Hepatocyte (in vitro differentiated cells): ENCODE data around the gene DDX41. TPM values are rescaled to one million over a fixed set of nuclear protein-coding genes. Genes with fewer than 3 reads are reported as not detected.

Experiments
- DNase-seq: peaks from one replicate; pipeline ENCODE4 v3.0.0-alpha.2; 2016; ENCODE audit warnings: low spot score
- H2AFZ ChIP-seq: fragments of 200-600 bp; sonication (generic); 2 replicates; pipeline ENCODE4 v1.6.0; 2016; ENCODE audit warnings: antibody characterized with exemption, mild to moderate bottlenecking
- H3K27ac ChIP-seq: fragments of 200-600 bp; sonication (generic); 2 replicates; pipeline ENCODE4 v1.5.1; 2016; ENCODE audit warnings: mild to moderate bottlenecking
- H3K27me3 ChIP-seq: fragments of 200-600 bp; sonication (generic); 2 replicates; pipeline ENCODE4 v1.6.1; 2016
- H3K36me3 ChIP-seq: fragments of 200-600 bp; sonication (generic); replicated peaks from 2 replicates; pipeline ENCODE4 v1.5.1; 2016; ENCODE audit warnings: low read depth; ENCODE audit not compliant: insufficient read depth
- H3K4me1 ChIP-seq: fragments of 200-600 bp; sonication (generic); 2 replicates; pipeline ENCODE4 v1.5.1; 2016; ENCODE audit warnings: mild to moderate bottlenecking, moderate library complexity; ENCODE audit not compliant: insufficient read depth
- H3K4me2 ChIP-seq: fragments of 200-600 bp; sonication (generic); 2 replicates; pipeline ENCODE4 v1.6.0; 2016
- H3K4me3 ChIP-seq: fragments of 200-600 bp; sonication (generic); 2 replicates; pipeline ENCODE4 v1.5.1; 2016; ENCODE audit warnings: mild to moderate bottlenecking
- H3K79me2 ChIP-seq: fragments of 200-600 bp; sonication (generic); 2 replicates; pipeline ENCODE4 v1.6.0; 2017; ENCODE audit warnings: mild to moderate bottlenecking
- H3K9me2 ChIP-seq: fragments of 200-600 bp; sonication (generic); replicated peaks from 2 replicates; pipeline ENCODE4 v1.6.0; 2017; ENCODE audit warnings: mild to moderate bottlenecking; ENCODE audit not compliant: insufficient read depth
- H3K9me3 ChIP-seq: fragments of 200-600 bp; sonication (generic); 2 replicates; pipeline ENCODE4 v1.5.1; 2016; ENCODE audit warnings: low read depth, mild to moderate bottlenecking
- H4K20me1 ChIP-seq: fragments of 200-600 bp; sonication (generic); 2 replicates; pipeline ENCODE4 v1.6.0; 2016; ENCODE audit warnings: mild to moderate bottlenecking; ENCODE audit not compliant: insufficient read depth, poor library complexity, severe bottlenecking
- EZH2 ChIP-seq: fragments of 200-600 bp; sonication (generic); IDR thresholded peaks from 2 replicates; pipeline ENCODE4 v1.6.1; 2016; ENCODE audit warnings: antibody characterized with exemption, mild to moderate bottlenecking, borderline replicate concordance
- EZH2phosphoT487 ChIP-seq: fragments of 200-600 bp; sonication (generic); IDR thresholded peaks from one replicate; pipeline ENCODE4 v1.6.1; 2018; ENCODE audit warnings: antibody characterized with exemption, mild to moderate bottlenecking, low read depth, moderate library complexity; ENCODE audit not compliant: unreplicated experiment, severe bottlenecking
- WGBS: methylation state at CpG from one replicate; pipeline ENCODE4 v1.1.6; 2016; ENCODE audit warnings: low lambda C conversion rate; ENCODE audit errors: missing lambda C conversion rate; 5-methylcytosine and 5-hydroxymethylcytosine counted together
- polyA plus RNA-seq: library from polyadenylated mRNA; unstranded; fragments of >200 nt; fragmentation: Nextera tagmentation; extraction: Ambion mirVana; gene quantifications from 2 replicates; pipeline ENCODE4 v1.2.1, GENCODE V29; 2016
- total RNA-seq: library from RNA; depleted of rRNA; stranded (reverse); fragments of >200 nt; gene quantifications from 2 replicates; pipeline ENCODE4 v1.2.3, GENCODE V29; 2014
- TF ChIP-seq, protein P1 (sequence below): fragments of 200-600 bp; sonication (generic); IDR thresholded peaks from 2 replicates; pipeline ENCODE4 v1.5.1; 2016; ENCODE audit warnings: antibody characterized with exemption, mild to moderate bottlenecking; ENCODE audit not compliant: poor library complexity

The DDX41 gene
- total and polyA plus RNA-seq, 2 experiments from 2014 or later = 45.0 to 50.7 TPM

- no peak for DNase-seq
- WGBS = 95% methylated on average over 23 of the region's 27 CpGs
- no peaks in the 10 kb centered on the region for H3K9me2 ChIP-seq
Observed at GRCh38 chr5:177462021-177462670, 54.6 kb downstream of the DDX41 start.

More at GRCh38 chr5:177462021-177462670, 54.6 kb downstream of the DDX41 start:
- Histone ChIP-seq H3K4me2 (no peak overlapping the region), H3K4me3 (no peak overlapping the region), H2AFZ (no peak overlapping the region), H3K27me3 (no peaks in the 10 kb centered on the region), H3K9me3 (no peaks in the 10 kb centered on the region), H3K36me3 (peaks cover 5% of the 10 kb centered on the region), H3K27ac (no peak overlapping the region), H3K79me2 (peaks cover 3% of the 10 kb centered on the region), H4K20me1 (peaks cover 14% of the 10 kb centered on the region), H3K4me1 (no peaks in the 10 kb centered on the region)
- TF ChIP-seq, protein P1, sequence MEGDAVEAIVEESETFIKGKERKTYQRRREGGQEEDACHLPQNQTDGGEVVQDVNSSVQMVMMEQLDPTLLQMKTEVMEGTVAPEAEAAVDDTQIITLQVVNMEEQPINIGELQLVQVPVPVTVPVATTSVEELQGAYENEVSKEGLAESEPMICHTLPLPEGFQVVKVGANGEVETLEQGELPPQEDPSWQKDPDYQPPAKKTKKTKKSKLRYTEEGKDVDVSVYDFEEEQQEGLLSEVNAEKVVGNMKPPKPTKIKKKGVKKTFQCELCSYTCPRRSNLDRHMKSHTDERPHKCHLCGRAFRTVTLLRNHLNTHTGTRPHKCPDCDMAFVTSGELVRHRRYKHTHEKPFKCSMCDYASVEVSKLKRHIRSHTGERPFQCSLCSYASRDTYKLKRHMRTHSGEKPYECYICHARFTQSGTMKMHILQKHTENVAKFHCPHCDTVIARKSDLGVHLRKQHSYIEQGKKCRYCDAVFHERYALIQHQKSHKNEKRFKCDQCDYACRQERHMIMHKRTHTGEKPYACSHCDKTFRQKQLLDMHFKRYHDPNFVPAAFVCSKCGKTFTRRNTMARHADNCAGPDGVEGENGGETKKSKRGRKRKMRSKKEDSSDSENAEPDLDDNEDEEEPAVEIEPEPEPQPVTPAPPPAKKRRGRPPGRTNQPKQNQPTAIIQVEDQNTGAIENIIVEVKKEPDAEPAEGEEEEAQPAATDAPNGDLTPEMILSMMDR = no peak
- TF ChIP-seq EZH2 (no peak), EZH2phosphoT487 (no peak)

Other genes with a start within 250 kb of the DDX41 start
- 25.7 and 30.3 TPM in 2 replicates for gene RAB24, start 213.2 kb downstream of the DDX41 start, total RNA-seq
- 64.6 and 76.6 TPM in 2 replicates for gene RAB24, start 213.2 kb downstream of the DDX41 start, polyA plus RNA-seq
- 228 and 245 TPM in 2 replicates for gene PRELID1, start 213.2 kb downstream of the DDX41 start, total RNA-seq
- gene PRELID1, start 213.2 kb downstream of the DDX41 start, polyA plus RNA-seq = 255 and 282 TPM in 2 replicates
- gene MXD3, start 205.1 kb downstream of the DDX41 start, total RNA-seq = 14.0 and 22.3 TPM in 2 replicates
- 11.9 and 16.5 TPM in 2 replicates for gene MXD3, start 205.1 kb downstream of the DDX41 start, polyA plus RNA-seq
- 357 and 366 TPM in 2 replicates for gene LMAN2, start 165.3 kb downstream of the DDX41 start, total RNA-seq
- gene LMAN2, start 165.3 kb downstream of the DDX41 start, polyA plus RNA-seq = 381 and 391 TPM in 2 replicates
- gene RGS14, start 159.0 kb downstream of the DDX41 start, total RNA-seq = 26.1 and 36.5 TPM in 2 replicates
- 30.7 and 37.0 TPM in 2 replicates for gene RGS14, start 159.0 kb downstream of the DDX41 start, polyA plus RNA-seq
- gene SLC34A1, start 132.5 kb downstream of the DDX41 start, total RNA-seq = 0.12 TPM in 1 of 2 replicates, not detected in the other
- 0.33 TPM in 1 of 2 replicates, not detected in the other for gene SLC34A1, start 132.5 kb downstream of the DDX41 start, polyA plus RNA-seq
- gene PFN3, start 116.3 kb downstream of the DDX41 start, total RNA-seq = not detected in 2 replicates
- not detected in 2 replicates for gene PFN3, start 116.3 kb downstream of the DDX41 start, polyA plus RNA-seq
- 16.5 and 18.2 TPM in 2 replicates for gene F12, start 107.4 kb downstream of the DDX41 start, total RNA-seq
- gene F12, start 107.4 kb downstream of the DDX41 start, polyA plus RNA-seq = 46.6 and 49.8 TPM in 2 replicates
- 29.3 and 31.6 TPM in 2 replicates for gene GRK6, start 90.3 kb downstream of the DDX41 start, total RNA-seq
- gene GRK6, start 90.3 kb downstream of the DDX41 start, polyA plus RNA-seq = 27.3 and 31.1 TPM in 2 replicates
- gene PRR7, start 70.1 kb downstream of the DDX41 start, total RNA-seq = 4.8 TPM in 2 replicates
- 11.7 and 14.3 TPM in 2 replicates for gene PRR7, start 70.1 kb downstream of the DDX41 start, polyA plus RNA-seq
- gene DBN1, start 43.3 kb downstream of the DDX41 start, total RNA-seq = 83.7 and 107 TPM in 2 replicates
- gene DBN1, start 43.3 kb downstream of the DDX41 start, polyA plus RNA-seq = 116 and 122 TPM in 2 replicates
- gene PDLIM7, start 19.4 kb downstream of the DDX41 start, total RNA-seq = 43.5 and 57.1 TPM in 2 replicates
- gene PDLIM7, start 19.4 kb downstream of the DDX41 start, polyA plus RNA-seq = 143 and 156 TPM in 2 replicates
- 3.3 and 3.5 TPM in 2 replicates for gene DOK3, start 7.1 kb downstream of the DDX41 start, total RNA-seq
- 2.6 and 3.1 TPM in 2 replicates for gene DOK3, start 7.1 kb downstream of the DDX41 start, polyA plus RNA-seq
- 31.4 and 67.6 TPM in 2 replicates for gene FAM193B, start 37.6 kb upstream of the DDX41 start, total RNA-seq
- gene FAM193B, start 37.6 kb upstream of the DDX41 start, polyA plus RNA-seq = 76.1 and 136 TPM in 2 replicates
- gene TMED9, start 75.2 kb upstream of the DDX41 start, total RNA-seq = 171 and 187 TPM in 2 replicates
- gene TMED9, start 75.2 kb upstream of the DDX41 start, polyA plus RNA-seq = 512 and 519 TPM in 2 replicates
- gene B4GALT7, start 83.2 kb upstream of the DDX41 start, total RNA-seq = 28.5 and 29.2 TPM in 2 replicates
- gene B4GALT7, start 83.2 kb upstream of the DDX41 start, polyA plus RNA-seq = 60.7 and 67.6 TPM in 2 replicates